Left renal pelvis (tissue), 4 donors: ENCODE results near the gene PDE4B. TPM values are rescaled to one million over a fixed set of nuclear protein-coding genes. Genes with fewer than 3 reads are reported as not detected.

Experiments used
- DNase-seq, 4 donors: peaks; one replicate each; pipeline ENCODE4 v3.0.0-alpha.2; 2013; ENCODE audit warnings: low read depth in 4 of 4, low spot score in 3 of 4
- polyA plus RNA-seq, 4 donors: library from polyadenylated mRNA; unstranded; fragments of 120-200 nt; gene quantifications; one replicate each; pipeline ENCODE4 v1.2.1, GENCODE V29; 2013; ENCODE audit not compliant: insufficient read length in 4 of 4

Gene PDE4B
- polyA plus RNA-seq, 4 donors = 6.5 to 11.2 (median 8.3) TPM

DNA sequence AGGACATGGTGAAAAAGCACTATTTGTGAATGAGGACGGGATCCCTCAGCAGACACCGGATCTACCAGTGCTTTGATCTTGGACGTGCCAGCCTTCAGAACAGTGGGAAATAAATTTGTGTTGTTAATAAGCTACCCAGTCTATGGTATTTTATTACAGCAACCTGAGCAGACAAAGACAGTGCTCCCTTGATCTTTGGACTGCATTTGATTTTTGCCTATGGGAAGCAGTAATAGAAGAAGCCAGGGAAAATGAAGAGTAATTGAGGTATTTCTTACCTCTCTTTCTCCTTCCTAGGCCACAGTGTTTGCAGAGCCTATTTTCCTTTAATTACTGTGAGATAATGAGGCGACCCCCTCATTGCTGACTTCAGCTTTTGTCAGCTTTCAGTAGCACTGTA, 87.9 kb downstream of the PDE4B start:
- DNase-seq = no peak

DNA sequence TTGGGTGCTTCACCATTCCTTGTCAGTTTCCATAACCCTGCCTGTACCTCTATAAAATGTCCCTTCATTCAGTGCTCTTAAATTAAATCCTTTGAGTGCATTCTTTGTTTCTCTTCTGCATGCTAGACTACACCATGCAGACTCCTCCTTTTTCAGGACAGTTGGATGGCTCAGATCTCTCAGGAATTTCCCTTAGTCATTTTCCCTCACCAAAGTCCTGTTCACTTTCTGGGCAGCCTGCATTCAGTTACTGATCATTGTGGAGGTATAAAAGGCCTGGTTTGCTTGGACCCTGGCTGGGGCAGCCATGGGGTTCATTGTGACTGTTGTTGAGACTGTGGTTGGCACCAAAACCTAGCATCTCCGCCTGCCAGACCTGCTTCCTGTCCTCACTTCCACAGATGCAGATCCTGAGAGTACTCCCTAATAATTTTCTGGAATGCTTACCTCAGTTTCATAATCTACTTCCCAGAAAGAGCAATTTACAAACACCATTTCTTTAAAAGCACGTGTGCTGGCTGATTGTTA, 88.4 kb downstream of the PDE4B start:
- no peak for DNase-seq

DNA sequence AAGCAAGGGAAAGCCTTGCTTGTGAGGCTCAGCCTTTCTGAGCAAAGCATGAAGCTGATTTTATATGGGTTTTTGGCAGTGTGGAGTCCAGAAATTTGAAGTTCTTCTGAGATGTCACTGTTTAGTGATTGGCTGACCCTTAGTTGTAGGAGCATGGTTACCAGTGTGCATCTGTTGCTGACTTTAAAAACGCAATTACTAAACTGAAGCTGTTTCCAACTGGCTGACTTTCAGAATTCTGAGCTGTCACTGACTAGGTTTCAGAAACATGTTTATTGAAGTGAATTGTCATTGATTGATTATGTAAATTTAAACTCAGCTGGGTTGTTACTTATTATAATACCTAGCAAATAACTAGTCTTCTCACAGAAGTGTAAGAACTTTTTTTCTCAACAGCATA, 89.4 kb downstream of the PDE4B start:
- no peak for DNase-seq

- no peak for DNase-seq
Measured at GRCh38 chr1:65889441-65889840, 96.7 kb downstream of the PDE4B start.

DNA sequence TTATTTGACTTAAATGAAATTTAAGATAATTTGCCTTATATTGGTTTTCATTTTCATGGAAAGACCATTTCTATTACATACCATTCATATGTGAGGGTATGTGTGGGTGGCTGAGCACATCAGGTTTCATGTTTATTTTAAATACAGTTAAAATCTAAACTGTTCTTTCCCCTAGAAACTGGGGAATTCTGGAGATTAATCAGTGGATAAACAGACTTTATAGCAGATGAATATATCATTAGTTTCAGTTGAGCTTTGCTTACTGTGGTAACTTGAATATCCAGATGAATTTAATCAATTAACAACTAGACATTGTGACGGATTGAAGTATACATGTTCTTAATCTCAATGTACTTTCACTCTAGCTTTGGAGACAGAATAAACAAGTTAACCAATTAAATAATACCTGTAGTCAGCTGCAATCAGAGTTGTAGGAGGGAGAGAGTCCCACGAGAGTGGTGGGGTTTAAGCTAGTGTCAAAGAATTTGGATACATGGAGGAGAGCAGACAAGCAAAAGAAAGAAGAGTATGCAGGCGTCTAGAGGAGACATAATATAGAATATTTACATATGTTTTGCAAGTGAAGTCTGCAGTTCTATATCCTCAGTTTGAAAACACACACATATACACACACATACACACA, 97.6 kb downstream of the PDE4B start:
- no peak for DNase-seq

DNA sequence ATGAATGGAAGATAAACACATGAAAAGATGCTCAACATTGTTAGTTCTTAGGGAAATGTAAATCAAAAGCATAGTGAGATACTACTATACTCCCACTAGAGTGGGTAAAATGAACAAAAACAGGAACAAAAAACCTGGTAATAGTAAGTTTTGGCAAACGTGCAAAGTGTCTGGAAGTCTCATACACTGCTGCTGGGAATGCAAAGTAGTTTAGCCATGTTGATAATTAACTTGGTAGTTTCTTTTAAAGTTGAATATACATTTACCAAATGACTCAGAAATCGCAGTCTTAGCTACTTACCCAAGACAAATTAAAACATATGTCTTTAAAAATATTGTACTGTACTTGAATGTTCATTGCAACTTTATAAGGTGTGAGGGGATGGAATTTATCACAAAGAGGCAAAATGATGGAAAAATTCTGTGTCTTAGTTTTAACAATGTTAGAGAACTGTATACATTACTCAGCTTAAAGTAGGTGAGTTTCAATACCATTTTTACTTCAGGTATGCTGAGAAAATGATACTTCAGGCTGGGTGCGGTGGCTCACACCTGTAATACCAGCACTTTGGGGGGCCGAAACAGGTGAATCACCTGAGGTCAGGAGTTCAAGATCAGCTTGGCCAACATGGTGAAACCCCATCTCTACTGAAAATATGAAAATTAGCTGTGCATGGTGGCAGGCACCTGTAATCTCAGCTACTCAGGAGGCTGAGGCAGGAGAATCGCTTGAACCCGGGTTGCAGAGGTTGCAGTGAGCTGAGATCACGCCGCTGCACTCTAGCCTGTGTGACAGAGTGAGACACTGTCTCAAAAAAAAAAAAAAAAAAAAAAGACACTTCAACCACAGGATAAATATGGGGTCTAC, 102.3 kb downstream of the PDE4B start:
- DNase-seq = no peak

- no peak for DNase-seq
Measured at GRCh38 chr1:65896721-65897120, 104.0 kb downstream of the PDE4B start.

- no peak for DNase-seq
Measured at GRCh38 chr1:65897485-65897884, 104.8 kb downstream of the PDE4B start.

DNA sequence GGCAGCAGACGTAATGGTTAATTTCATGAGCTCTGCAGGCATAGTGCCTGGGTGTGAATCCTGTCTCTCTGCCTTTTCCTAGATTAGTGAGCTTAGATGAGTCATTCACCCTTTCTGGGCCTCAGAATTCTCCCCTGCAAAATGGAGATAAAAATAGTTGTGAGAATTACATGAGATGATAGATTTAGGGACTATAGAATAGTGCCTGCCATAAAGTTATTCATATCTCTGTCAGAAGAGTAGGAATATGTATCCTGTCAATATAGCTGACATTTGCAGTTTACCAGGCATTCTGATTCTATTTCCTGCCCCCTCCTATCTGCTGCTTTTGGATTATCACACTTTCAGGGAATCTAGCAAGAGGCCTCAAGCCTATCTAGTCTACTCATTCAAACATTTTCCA, 112.0 kb downstream of the PDE4B start:
- DNase-seq = no peak

- DNase-seq = no peak
Measured at GRCh38 chr1:65910432-65910831, 117.7 kb downstream of the PDE4B start.

GRCh38 chr1:65911679-65912078, 119.0 kb downstream of the PDE4B start:
- DNase-seq = no peak

GRCh38 chr1:65918564-65918963, 125.9 kb downstream of the PDE4B start:
- no peak for DNase-seq

GRCh38 chr1:65921446-65921845, 128.8 kb downstream of the PDE4B start:
- DNase-seq = no peak

DNA sequence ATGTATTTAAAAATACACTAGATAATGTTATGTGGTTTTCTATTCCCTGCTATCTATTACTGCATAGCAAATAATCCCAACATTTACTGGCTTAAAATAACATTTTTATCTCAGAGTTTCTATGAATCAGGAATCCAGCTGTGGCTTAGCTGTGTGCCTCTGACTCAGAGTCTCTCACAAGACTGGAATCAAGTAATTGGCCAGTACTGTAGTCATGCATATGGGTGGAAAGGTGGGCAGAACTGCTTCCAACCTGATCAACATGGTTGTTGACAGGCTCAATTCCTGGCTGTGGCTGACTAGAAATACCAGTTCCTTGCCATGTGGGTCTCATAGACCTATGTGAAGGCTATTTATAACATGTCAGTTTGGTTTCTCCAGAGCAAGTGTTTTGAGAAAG, 131.8 kb downstream of the PDE4B start:
- no peak for DNase-seq

DNA sequence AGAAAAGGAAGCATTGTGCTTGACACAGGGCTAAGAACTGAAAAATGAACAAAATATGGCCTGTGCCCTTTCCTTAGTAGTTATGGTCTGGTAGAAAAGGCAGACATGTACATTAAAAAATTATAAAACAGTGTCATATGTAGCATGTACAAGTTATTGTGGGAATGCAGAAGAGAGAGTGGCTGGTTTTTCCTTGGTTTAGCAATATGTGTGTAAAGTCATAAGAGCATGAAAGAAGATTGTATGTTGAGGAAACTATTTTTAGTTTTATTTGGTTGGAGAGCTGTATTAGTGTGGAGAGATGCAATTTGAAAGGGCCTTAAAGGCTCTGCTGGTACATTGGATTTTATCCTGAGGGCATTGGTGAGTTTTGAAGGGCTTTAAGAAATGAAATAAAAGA, 145.8 kb downstream of the PDE4B start:
- no peak for DNase-seq

- no peak for DNase-seq
Measured at GRCh38 chr1:65939191-65939590, 146.5 kb downstream of the PDE4B start.

DNA sequence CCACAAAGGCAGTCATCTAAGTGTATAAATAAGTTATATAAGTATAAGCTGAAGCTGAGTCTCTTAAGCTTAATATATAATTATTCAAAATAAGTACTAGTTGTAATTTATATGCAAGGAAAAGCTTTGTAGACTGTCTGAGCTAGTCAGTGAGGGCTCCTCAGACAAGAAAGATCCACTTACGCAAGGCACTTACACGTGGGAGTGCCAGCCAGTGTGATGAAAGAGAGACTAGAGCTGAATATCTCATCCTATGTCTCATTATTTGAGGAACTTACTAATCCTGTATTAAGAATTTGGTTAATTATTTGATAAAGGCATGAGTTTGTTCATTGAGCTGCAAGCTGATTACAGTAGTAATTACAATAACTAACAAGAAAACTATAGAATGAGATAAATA, 146.9 kb downstream of the PDE4B start:
- no peak for DNase-seq

DNA sequence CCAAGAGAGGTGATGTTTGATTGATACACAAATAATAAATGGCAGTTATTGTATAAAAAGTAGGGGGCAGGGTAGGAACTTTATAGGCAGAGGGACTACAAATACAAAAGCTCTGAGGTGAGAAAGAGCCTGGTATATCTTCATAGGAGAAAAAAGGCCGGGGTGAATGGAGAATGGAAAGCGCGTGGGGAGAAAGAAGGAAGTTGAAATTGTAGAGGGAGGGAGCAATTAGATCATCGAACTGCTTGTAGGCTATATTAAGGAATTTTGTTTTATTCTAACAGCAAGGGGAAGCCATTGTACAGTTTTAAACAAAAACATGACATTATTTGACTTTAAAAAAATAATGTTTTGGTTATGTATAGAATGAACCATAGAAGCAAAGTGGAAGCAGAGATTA, 147.4 kb downstream of the PDE4B start:
- no peak for DNase-seq

GRCh38 chr1:65942476-65942875, 149.8 kb downstream of the PDE4B start:
- DNase-seq = no peak

DNA sequence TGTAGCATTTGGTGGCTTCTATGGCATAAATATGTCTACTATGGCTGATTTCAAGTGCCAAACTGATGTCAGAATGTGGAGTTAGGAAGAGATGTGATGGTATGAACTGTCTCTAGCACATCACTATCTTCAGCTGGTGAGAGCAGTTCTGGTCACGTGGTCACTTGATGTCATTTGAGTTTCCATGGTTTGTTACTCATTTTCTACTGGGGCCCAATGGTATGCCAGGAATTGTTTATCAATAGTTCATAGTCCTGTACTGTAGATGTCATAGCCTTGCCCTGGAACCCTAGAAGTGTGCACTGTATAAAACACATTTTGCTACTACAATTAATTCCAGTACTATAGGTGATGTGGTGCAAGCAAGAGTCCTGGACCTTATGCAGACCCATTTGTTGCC, 153.7 kb downstream of the PDE4B start:
- no peak for DNase-seq

DNA sequence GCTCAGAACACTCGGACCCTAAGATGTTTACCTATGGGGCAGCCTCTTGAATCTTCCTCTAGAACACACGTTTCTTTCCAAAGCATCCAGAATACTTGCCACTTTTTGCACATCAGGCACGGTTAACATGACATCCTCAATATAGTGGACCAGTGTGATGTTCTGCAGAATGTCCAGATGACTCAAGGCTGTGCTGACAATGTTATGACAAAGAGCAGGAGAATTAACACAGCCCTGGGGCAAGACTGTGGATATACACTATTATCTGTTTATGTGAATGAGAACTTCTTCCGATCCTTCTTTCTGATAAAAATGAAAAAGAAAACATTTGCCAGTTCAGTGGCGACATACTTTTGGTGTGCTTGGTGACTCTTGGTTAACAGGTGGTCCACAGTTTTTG, 154.3 kb downstream of the PDE4B start:
- no peak for DNase-seq

- DNase-seq = no peak
Measured at GRCh38 chr1:65948609-65949229, 156.0 kb downstream of the PDE4B start.
